Colonic mucosa (tissue), 4 donors: ENCODE data around the gene EDNRB. TPM values are rescaled to one million over a fixed set of nuclear protein-coding genes. Genes with fewer than 3 reads are reported as not detected.

Source experiments
- DNase-seq: peaks from one replicate; pipeline ENCODE4 v3.0.0-alpha.2; 2020
- H3K27ac ChIP-seq: fragments of 200-600 bp; one replicate; pipeline ENCODE4 v1.8.0; 2021
- H3K27me3 ChIP-seq: fragments of 200-600 bp; one replicate; pipeline ENCODE4 v1.8.0; 2021
- H3K36me3 ChIP-seq: fragments of 200-600 bp; one replicate; pipeline ENCODE4 v1.8.0; 2021
- H3K4me1 ChIP-seq: fragments of 200-600 bp; one replicate; pipeline ENCODE4 v1.8.0; 2021; ENCODE audit warnings: mild to moderate bottlenecking
- H3K4me3 ChIP-seq: fragments of 200-600 bp; one replicate; pipeline ENCODE4 v1.8.0; 2021
- H3K9ac ChIP-seq, 2 donors: one replicate each; pipeline ENCODE4 v1.7.0; 2013; ENCODE audit warnings: control low read depth in 2 of 2, low read depth in 2 of 2, low read length in 2 of 2
- H3K9me3 ChIP-seq: fragments of 200-600 bp; one replicate; pipeline ENCODE4 v1.8.0; 2021
- intact Hi-C: fragments of 100-400 bp; cut with DNase I; formaldehyde crosslinking; loops from one replicate; pipeline ENCODE4 v1.14.1; 2022
- total RNA-seq, 2 donors: library from RNA; stranded (reverse); fragmentation: NEBNext Ultra II Directional in 1 of 2; extraction: Animal tissue kit (Norgen Biotek cat#: 25700) in 1 of 2; gene quantifications; one replicate each; pipeline ENCODE4 v1.2.1, GENCODE V29; 2021
- TF ChIP-seq, protein P1 (sequence below): fragments of 200-600 bp; IDR thresholded peaks from one replicate; pipeline ENCODE4 v1.8.0; 2022; ENCODE audit warnings: antibody characterized with exemption, mild to moderate bottlenecking
- donor health status: healthy.
- donor health status: DM: no; HTN: no; CAD: no.
- donor health status: DM: no; HTN: no; CAD: no.

Gene EDNRB
- total RNA-seq, 2 donors from 2014 or later = 6.3 to 14.5 TPM

DNA sequence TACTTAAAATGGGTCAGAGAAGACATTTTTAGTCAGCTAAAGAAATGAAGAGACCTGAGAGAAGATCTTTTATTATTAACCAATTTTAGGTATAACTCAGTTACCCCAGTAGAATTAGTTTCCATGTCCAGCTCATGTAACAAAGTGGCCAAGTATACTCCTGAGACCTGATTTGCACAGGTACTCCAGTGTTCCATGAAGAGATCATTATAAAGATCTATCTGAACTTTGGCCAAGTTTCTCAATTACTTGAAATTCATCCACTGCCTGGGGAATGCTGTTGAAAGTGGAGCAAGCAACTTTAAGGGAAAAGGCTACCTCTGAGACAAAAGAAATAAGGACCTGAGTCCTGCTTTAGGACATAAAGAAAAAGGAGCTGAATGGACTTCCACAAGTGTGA, 47.0 kb downstream of the EDNRB start:
- H3K4me1 ChIP-seq = no peaks in the 10 kb centered on the region
- H3K4me3 ChIP-seq = no peak overlapping the region
- no peaks in the 10 kb centered on the region for H3K9me3 ChIP-seq
- TF ChIP-seq, protein P1, sequence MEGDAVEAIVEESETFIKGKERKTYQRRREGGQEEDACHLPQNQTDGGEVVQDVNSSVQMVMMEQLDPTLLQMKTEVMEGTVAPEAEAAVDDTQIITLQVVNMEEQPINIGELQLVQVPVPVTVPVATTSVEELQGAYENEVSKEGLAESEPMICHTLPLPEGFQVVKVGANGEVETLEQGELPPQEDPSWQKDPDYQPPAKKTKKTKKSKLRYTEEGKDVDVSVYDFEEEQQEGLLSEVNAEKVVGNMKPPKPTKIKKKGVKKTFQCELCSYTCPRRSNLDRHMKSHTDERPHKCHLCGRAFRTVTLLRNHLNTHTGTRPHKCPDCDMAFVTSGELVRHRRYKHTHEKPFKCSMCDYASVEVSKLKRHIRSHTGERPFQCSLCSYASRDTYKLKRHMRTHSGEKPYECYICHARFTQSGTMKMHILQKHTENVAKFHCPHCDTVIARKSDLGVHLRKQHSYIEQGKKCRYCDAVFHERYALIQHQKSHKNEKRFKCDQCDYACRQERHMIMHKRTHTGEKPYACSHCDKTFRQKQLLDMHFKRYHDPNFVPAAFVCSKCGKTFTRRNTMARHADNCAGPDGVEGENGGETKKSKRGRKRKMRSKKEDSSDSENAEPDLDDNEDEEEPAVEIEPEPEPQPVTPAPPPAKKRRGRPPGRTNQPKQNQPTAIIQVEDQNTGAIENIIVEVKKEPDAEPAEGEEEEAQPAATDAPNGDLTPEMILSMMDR = no peak
- DNase-seq = no peak
- H3K27me3 ChIP-seq = no peaks in the 10 kb centered on the region
- no peak overlapping the region for H3K9ac ChIP-seq
- no peaks in the 10 kb centered on the region for H3K36me3 ChIP-seq
- H3K27ac ChIP-seq = no peak overlapping the region
- intact Hi-C loops = no loop called here

DNA sequence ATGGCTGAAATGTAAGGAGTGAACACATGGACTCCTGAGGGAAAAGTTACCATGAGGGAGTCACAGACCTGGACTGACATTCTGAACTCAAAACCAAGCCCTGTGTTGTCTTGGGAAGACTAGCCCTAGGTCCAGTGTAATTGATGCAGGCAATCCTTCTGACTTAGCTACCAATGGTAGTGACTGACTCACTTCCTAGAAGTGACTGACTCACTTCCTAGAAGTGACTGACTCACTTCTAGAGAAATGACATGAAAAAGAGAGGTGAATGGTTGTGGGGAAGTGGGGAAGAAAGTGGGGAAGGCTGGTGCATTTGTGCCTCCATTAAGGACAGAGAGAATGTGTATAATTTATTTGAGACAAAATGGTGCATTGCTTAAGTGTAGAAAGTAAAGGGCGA, 49.9 kb downstream of the EDNRB start:
- Histone ChIP-seq H3K9me3 (no peaks in the 10 kb centered on the region), H3K27ac (no peak overlapping the region), H3K9ac (no peak overlapping the region), H3K4me1 (no peaks in the 10 kb centered on the region), H3K36me3 (no peaks in the 10 kb centered on the region), H3K4me3 (no peak overlapping the region), H3K27me3 (no peaks in the 10 kb centered on the region)
- no peak for DNase-seq
- intact Hi-C loops = no loop called here
- TF ChIP-seq, protein P1 = no peak

DNA sequence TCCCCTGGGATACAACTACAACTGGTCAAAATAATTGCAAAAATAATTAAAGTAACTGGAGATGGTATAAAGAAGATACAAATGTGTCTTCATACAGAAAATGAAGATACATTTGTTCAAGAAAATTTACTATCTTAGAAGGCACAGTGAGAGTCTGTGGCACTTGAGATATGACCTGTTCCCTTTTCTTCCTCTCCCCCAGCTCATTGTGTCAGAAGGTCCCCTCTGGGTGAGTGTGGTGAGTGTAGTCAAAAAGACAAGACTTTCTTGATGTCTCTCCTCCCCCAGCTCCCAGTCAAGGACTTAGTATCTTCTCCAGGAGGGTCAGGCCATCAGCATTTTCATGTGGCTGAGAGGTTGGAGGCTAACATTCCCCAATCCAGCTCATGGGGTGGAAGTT, 51.7 kb downstream of the EDNRB start:
- TF ChIP-seq, protein P1 = no peak
- intact Hi-C loops = no loop called here

DNA sequence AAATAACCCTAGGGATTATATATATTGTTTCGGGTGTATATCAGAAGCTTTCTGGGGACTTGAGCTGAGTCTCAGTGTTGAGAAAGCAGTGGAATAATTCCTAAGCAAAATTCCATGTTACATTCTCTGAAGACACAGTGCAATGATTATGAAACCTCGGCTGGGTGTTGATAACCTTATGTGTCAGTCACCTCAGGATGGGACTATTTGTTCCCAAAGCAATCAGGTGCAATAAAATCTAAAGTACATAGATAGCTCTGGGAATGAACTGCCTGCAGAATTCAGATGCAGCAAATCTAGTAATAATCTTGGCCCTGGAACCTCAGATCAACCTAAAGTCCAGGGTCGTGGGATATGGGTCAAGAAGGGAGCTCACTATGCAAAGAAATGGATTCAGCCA, 53.0 kb downstream of the EDNRB start:
- Histone ChIP-seq H3K36me3 (no peaks in the 10 kb centered on the region), H3K27ac (no peak overlapping the region), H3K4me1 (no peaks in the 10 kb centered on the region), H3K27me3 (no peaks in the 10 kb centered on the region), H3K9ac (no peak overlapping the region), H3K9me3 (no peaks in the 10 kb centered on the region), H3K4me3 (no peak overlapping the region)
- TF ChIP-seq, protein P1 = no peak
- DNase-seq = no peak
- intact Hi-C loops = no loop called here

More for the DNA sequence above, 51.7 kb downstream of the EDNRB start:
- H3K27ac ChIP-seq = no peak overlapping the region
- no peaks in the 10 kb centered on the region for H3K36me3 ChIP-seq
- no peaks in the 10 kb centered on the region for H3K27me3 ChIP-seq
- no peak for DNase-seq
- no peaks in the 10 kb centered on the region for H3K4me1 ChIP-seq
- H3K9me3 ChIP-seq = no peaks in the 10 kb centered on the region
- no peak overlapping the region for H3K4me3 ChIP-seq
- H3K9ac ChIP-seq = no peak overlapping the region

DNA sequence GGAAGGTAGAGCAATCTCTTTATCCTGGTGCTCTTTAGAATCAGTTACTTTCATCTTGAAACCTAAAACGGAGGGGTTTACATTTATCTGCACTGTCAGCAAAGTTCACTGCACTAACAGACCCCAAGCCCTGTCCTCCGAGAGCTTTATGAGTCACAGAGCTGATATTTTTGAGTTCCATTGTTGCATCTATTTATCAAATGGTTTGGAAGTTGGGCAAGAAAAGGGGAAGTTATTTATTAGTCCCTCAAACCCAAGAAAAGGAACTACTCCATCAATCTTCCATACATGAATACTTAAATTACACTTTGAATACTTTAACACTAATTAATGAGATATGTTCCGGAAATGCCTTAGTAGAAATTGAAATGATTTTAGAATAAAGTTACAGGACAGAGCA, 55.5 kb downstream of the EDNRB start:
- Histone ChIP-seq H3K27me3 (no peaks in the 10 kb centered on the region), H3K9ac (no peak overlapping the region), H3K9me3 (no peaks in the 10 kb centered on the region), H3K36me3 (no peaks in the 10 kb centered on the region), H3K4me1 (no peaks in the 10 kb centered on the region), H3K27ac (no peak overlapping the region), H3K4me3 (no peak overlapping the region)
- DNase-seq = no peak
- TF ChIP-seq, protein P1 = no peak
- intact Hi-C loops = no loop called here

DNA sequence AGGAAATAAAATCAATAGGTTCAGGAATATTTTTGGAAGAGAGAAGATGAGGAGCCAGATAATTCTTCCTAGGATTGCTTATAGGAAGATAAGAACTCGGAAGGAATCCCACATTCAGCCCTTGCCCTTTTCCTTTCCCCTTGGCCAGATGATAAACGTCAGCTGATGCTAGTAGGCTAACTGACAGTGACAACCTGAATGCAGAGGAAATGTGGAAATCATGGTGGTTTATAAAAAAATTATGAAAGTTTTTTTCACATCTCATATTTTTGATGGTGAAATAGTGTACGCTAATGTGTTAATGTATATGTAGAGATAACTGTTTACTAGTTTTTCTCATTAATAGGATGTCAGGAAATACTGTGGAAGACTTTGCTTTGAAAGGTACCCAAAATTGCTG, 56.9 kb downstream of the EDNRB start:
- intact Hi-C loops = no loop called here
- DNase-seq = no peak
- no peaks in the 10 kb centered on the region for H3K27me3 ChIP-seq
- no peaks in the 10 kb centered on the region for H3K4me1 ChIP-seq
- no peaks in the 10 kb centered on the region for H3K9me3 ChIP-seq
- no peak overlapping the region for H3K9ac ChIP-seq
- TF ChIP-seq, protein P1 = no peak
- H3K4me3 ChIP-seq = no peak overlapping the region
- H3K27ac ChIP-seq = no peak overlapping the region
- no peaks in the 10 kb centered on the region for H3K36me3 ChIP-seq
